Measurements from ENCODE around the gene BCAN.

The BCAN gene

GRCh38 chr1:156694690-156694962, 52.7 kb downstream of the BCAN start:
- in situ Hi-C loops (cut with MboI; ENCODE audit: low sequenced_read_pairs): no loop called here

- in situ Hi-C loops (cut with MboI; ENCODE audit: low sequenced_read_pairs): no loop called here
Measured at GRCh38 chr1:156696755-156697154, 54.8 kb downstream of the BCAN start.

GRCh38 chr1:156697481-156697880, 55.6 kb downstream of the BCAN start:
- in situ Hi-C loops (cut with MboI; ENCODE audit: low sequenced_read_pairs): no loop called here

- in situ Hi-C loops (cut with MboI; ENCODE audit: low sequenced_read_pairs): no loop called here
Measured at GRCh38 chr1:156698995-156699394, 57.1 kb downstream of the BCAN start.

- in situ Hi-C loops (cut with MboI; ENCODE audit: low sequenced_read_pairs): no loop called here
Measured at GRCh38 chr1:156700736-156701531, 59.0 kb downstream of the BCAN start.

- in situ Hi-C loops (cut with MboI; ENCODE audit: low sequenced_read_pairs): no loop called here
Measured at GRCh38 chr1:156703336-156703735, 61.4 kb downstream of the BCAN start.

- in situ Hi-C loops (cut with MboI; ENCODE audit: low sequenced_read_pairs): no loop called here
Measured at GRCh38 chr1:156703741-156704140, 61.8 kb downstream of the BCAN start.

GRCh38 chr1:156704166-156704711, 62.3 kb downstream of the BCAN start:
- in situ Hi-C loops (cut with MboI; ENCODE audit: low sequenced_read_pairs): no loop called here

GRCh38 chr1:156704930-156705320, 63.0 kb downstream of the BCAN start:
- in situ Hi-C loops (cut with MboI; ENCODE audit: low sequenced_read_pairs): no loop called here

- in situ Hi-C loops (cut with MboI; ENCODE audit: low sequenced_read_pairs): no loop called here
Measured at GRCh38 chr1:156705321-156705917, 63.5 kb downstream of the BCAN start, which contains the start of gene CRABP2. TSS of gene CRABP2 (minus strand) at chr1:156705583. CDS start at chr1:156705446, 137 bp downstream.

- in situ Hi-C loops (cut with MboI; ENCODE audit: low sequenced_read_pairs): no loop called here
Measured at GRCh38 chr1:156705918-156706656, 64.2 kb downstream of the BCAN start.

- in situ Hi-C loops (cut with MboI; ENCODE audit: low sequenced_read_pairs): no loop called here
Measured at GRCh38 chr1:156706657-156707416, 64.9 kb downstream of the BCAN start.

GRCh38 chr1:156707417-156708217, 65.7 kb downstream of the BCAN start:
- in situ Hi-C loops (cut with MboI; ENCODE audit: low sequenced_read_pairs): no loop called here

GRCh38 chr1:156708218-156708661, 66.3 kb downstream of the BCAN start:
- in situ Hi-C loops (cut with MboI; ENCODE audit: low sequenced_read_pairs): no loop called here

GRCh38 chr1:156709031-156709430, 67.1 kb downstream of the BCAN start:
- in situ Hi-C loops (cut with MboI; ENCODE audit: low sequenced_read_pairs): no loop called here

Measured in hTERT RPE-1 (cell line).